ENCODE results near the gene LRMDA. TPM values are rescaled to one million over a fixed set of nuclear protein-coding genes. Genes with fewer than 3 reads are reported as not detected.

Gene LRMDA
- total and polyA plus RNA-seq, 2 donors (not counting 1 experiment from before 2014, with no cell fraction given): 0.12 TPM; not detected in 1

GRCh38 chr10:76112826-76113150 is 681.4 kb downstream of the LRMDA start:
- TF ChIP-seq CTCF (IDR thresholded peaks at IDR 0.05): no peak
- TF ChIP-seq EZH2 (IDR thresholded peaks at IDR 0.05; ENCODE audit: borderline replicate concordance, insufficient read depth, low read depth, low read length, poor library complexity, severe bottlenecking): no peak
- Histone ChIP-seq H3K27me3 (replicated peaks in 1 of 4; ENCODE audit: control extremely low read depth in 1 of 4, control insufficient read depth in 3 of 4, insufficient read depth in 4 of 4, low read length in 3 of 4) (no peaks in the 10 kb centered on the region), H3K36me3 (replicated peaks in 1 of 2; ENCODE audit: control extremely low read depth in 1 of 2, control insufficient read depth in 1 of 2, extremely low read depth in 1 of 2, insufficient read depth in 2 of 2, low read length in 1 of 2) (no peaks in the 10 kb centered on the region), H2AFZ (ENCODE audit: insufficient read depth, low read depth, low read length, poor library complexity, severe bottlenecking) (no peak overlapping the region), H3K9me3 (ENCODE audit: control extremely low read depth in 1 of 3, control insufficient read depth in 2 of 3, insufficient read depth in 1 of 3, low read length in 2 of 3) (peaks cover 0 to 13% (median 0%) of the 10 kb centered on the region in 3 donors), H3K4me3 (ENCODE audit: control extremely low read depth in 1 of 5, extremely low read depth in 1 of 5, insufficient read depth in 1 of 5, low read depth in 2 of 5, low read length in 4 of 5) (no peak overlapping the region), H3K79me2 (ENCODE audit: control insufficient read depth, insufficient read depth, low read length) (no peaks in the 10 kb centered on the region), H4K20me1 (ENCODE audit: control insufficient read depth, insufficient read depth, low read length, poor library complexity, severe bottlenecking) (no peaks in the 10 kb centered on the region), H3K4me1 (ENCODE audit: control insufficient read depth in 2 of 2, insufficient read depth in 2 of 2, low read length in 2 of 2) (no peaks in the 10 kb centered on the region), H3K4me2 (replicated peaks; ENCODE audit: low read depth, low read length, poor library complexity, severe bottlenecking) (no peak overlapping the region), H3K9ac (ENCODE audit: low read length) (no peak overlapping the region), H3K27ac (ENCODE audit: low read length in 2 of 2) (no peak overlapping the region)
- intact Hi-C loops (cut with micrococcal nuclease): no loop called here
- Mint-ChIP-seq H3K9me3 (ENCODE audit: insufficient read depth) (no peaks in the 10 kb centered on the region), H3K4me3 (no peak overlapping the region), H3K27ac (no peak overlapping the region), H3K27me3 (peaks cover 6% of the 10 kb centered on the region), H3K4me1 (no peaks in the 10 kb centered on the region)
- DNase-seq (no peak), ATAC-seq (ENCODE audit: low read depth) (no peak)
- ChIA-PET CTCF (no interaction called here), POLR2A (no interaction called here)
- no CpG with 5 or more reads among the region's 2 CpGs for WGBS (ENCODE audit: insufficient coverage)

GRCh38 chr10:76113952-76114351 is 682.5 kb downstream of the LRMDA start:
- H3K4me1 Mint-ChIP-seq: no peaks in the 10 kb centered on the region
- 0% methylated on average over 1 of the region's 4 CpGs for WGBS (ENCODE audit: insufficient coverage)
- H3K27me3 Mint-ChIP-seq: peaks cover 6% of the 10 kb centered on the region
- no peak for ATAC-seq (ENCODE audit: low read depth)
- no peak overlapping the region for H3K4me2 ChIP-seq (replicated peaks; ENCODE audit: low read depth, low read length, poor library complexity, severe bottlenecking)
- H3K4me3 ChIP-seq (ENCODE audit: control extremely low read depth in 1 of 5, extremely low read depth in 1 of 5, insufficient read depth in 1 of 5, low read depth in 2 of 5, low read length in 4 of 5): no peak overlapping the region
- H3K9ac ChIP-seq (ENCODE audit: low read length): no peak overlapping the region
- H3K27ac Mint-ChIP-seq: no peak overlapping the region
- TF ChIP-seq CTCF (IDR thresholded peaks at IDR 0.05): no peak
- no peak for TF ChIP-seq EZH2 (IDR thresholded peaks at IDR 0.05; ENCODE audit: borderline replicate concordance, insufficient read depth, low read depth, low read length, poor library complexity, severe bottlenecking)
- H4K20me1 ChIP-seq (ENCODE audit: control insufficient read depth, insufficient read depth, low read length, poor library complexity, severe bottlenecking): no peaks in the 10 kb centered on the region
- CTCF ChIA-PET: no interaction called here
- H3K9me3 ChIP-seq (ENCODE audit: control extremely low read depth in 1 of 3, control insufficient read depth in 2 of 3, insufficient read depth in 1 of 3, low read length in 2 of 3): peaks cover 0 to 13% (median 0%) of the 10 kb centered on the region in 3 donors
- H3K27ac ChIP-seq (ENCODE audit: low read length in 2 of 2): no peak overlapping the region
- DNase-seq: no peak
- no peaks in the 10 kb centered on the region for H3K9me3 Mint-ChIP-seq (ENCODE audit: insufficient read depth)
- H3K79me2 ChIP-seq (ENCODE audit: control insufficient read depth, insufficient read depth, low read length): no peaks in the 10 kb centered on the region
- POLR2A ChIA-PET: no interaction called here
- no peaks in the 10 kb centered on the region for H3K4me1 ChIP-seq (ENCODE audit: control insufficient read depth in 2 of 2, insufficient read depth in 2 of 2, low read length in 2 of 2)
- H2AFZ ChIP-seq (ENCODE audit: insufficient read depth, low read depth, low read length, poor library complexity, severe bottlenecking): no peak overlapping the region
- no peak overlapping the region for H3K4me3 Mint-ChIP-seq
- intact Hi-C loops (cut with micrococcal nuclease): no loop called here
- H3K36me3 ChIP-seq (replicated peaks in 1 of 2; ENCODE audit: control extremely low read depth in 1 of 2, control insufficient read depth in 1 of 2, extremely low read depth in 1 of 2, insufficient read depth in 2 of 2, low read length in 1 of 2): no peaks in the 10 kb centered on the region
- no peaks in the 10 kb centered on the region for H3K27me3 ChIP-seq (replicated peaks in 1 of 4; ENCODE audit: control extremely low read depth in 1 of 4, control insufficient read depth in 3 of 4, insufficient read depth in 4 of 4, low read length in 3 of 4)
